ENCODE measurements around the gene TMEM255A. TPM values are rescaled to one million over a fixed set of nuclear protein-coding genes. Genes with fewer than 3 reads are reported as not detected.

TMEM255A gene
- polyA plus RNA-seq, 5 donors: 1.0 to 2.3 (median 1.3) TPM

Other genes starting within 250 kb of the TMEM255A start
- not detected for gene RHOXF2B, start 233.8 kb downstream of the TMEM255A start, polyA plus RNA-seq (ENCODE audit: insufficient read depth in 1 of 5, insufficient read length in 5 of 5, low replicate concordance in 1 of 5)
- 1 to 10 TPM in 2 of 5 donors, under 1 TPM in 3; 0.32 to 1.1 (median 0.94) TPM for gene RHOXF1, start 195.5 kb downstream of the TMEM255A start, polyA plus RNA-seq (ENCODE audit: insufficient read depth in 1 of 5, insufficient read length in 5 of 5, low replicate concordance in 1 of 5)
- under 1 TPM; 0.12 to 0.20 (median 0.13) TPM for gene RHOXF2, start 152.8 kb downstream of the TMEM255A start, polyA plus RNA-seq (ENCODE audit: insufficient read depth in 1 of 5, insufficient read length in 5 of 5, low replicate concordance in 1 of 5)
- 10 to 100 TPM; 16.0 to 29.0 (median 21.9) TPM for gene ZBTB33, start 60.6 kb downstream of the TMEM255A start, polyA plus RNA-seq (ENCODE audit: insufficient read depth in 1 of 5, insufficient read length in 5 of 5, low replicate concordance in 1 of 5)
- 1 to 10 TPM in 1 of 5 donors, under 1 TPM in 3, not detected in 1; 0.04 to 7.7 (median 0.21) TPM for gene ATP1B4, start 50.6 kb upstream of the TMEM255A start, polyA plus RNA-seq (ENCODE audit: insufficient read depth in 1 of 5, insufficient read length in 5 of 5, low replicate concordance in 1 of 5)
- gene LAMP2, start 157.8 kb upstream of the TMEM255A start, polyA plus RNA-seq (ENCODE audit: insufficient read depth in 1 of 5, insufficient read length in 5 of 5, low replicate concordance in 1 of 5): 10 to 100 TPM; 76.4 to 96.8 (median 93.9) TPM
- gene CUL4B, start 249.5 kb upstream of the TMEM255A start, polyA plus RNA-seq (ENCODE audit: insufficient read depth in 1 of 5, insufficient read length in 5 of 5, low replicate concordance in 1 of 5): 10 to 100 TPM; 48.0 to 79.7 (median 73.0) TPM

Measured in right lung (tissue), 5 donors.